Right lung (tissue), 5 donors: ENCODE results near the gene RYR2. TPM values are rescaled to one million over a fixed set of nuclear protein-coding genes. Genes with fewer than 3 reads are reported as not detected.

Source experiments
- DNase-seq, 2 donors: peaks; one replicate each; pipeline ENCODE4 v3.0.0-alpha.2; 2013
- polyA plus RNA-seq, 5 donors: library from polyadenylated mRNA; unstranded; fragments of 120-200 nt; gene quantifications; one replicate each; pipeline versions ENCODE4 v1.2.1 to v1.2.3, GENCODE V29; 2013; ENCODE audit warnings: inconsistent platforms in 1 of 5, low replicate concordance in 1 of 5; ENCODE audit not compliant: insufficient read length in 5 of 5, insufficient read depth in 1 of 5

RYR2 gene
- polyA plus RNA-seq, 5 donors, result 4.2 to 9.7 (median 7.9) TPM

- no peak for DNase-seq
Observed at GRCh38 chr1:237717106-237717505, 675.1 kb downstream of the RYR2 start.

GRCh38 chr1:237730826-237731350 lies 688.9 kb downstream of the RYR2 start:
- DNase-seq, result no peak

- DNase-seq, result no peak
Observed at GRCh38 chr1:237732657-237733056, 690.7 kb downstream of the RYR2 start.

- DNase-seq, result peak in 1 of 2 donors; percentile 15
Observed at GRCh38 chr1:237736372-237737029, 694.5 kb downstream of the RYR2 start.

GRCh38 chr1:237737448-237737847 lies 695.5 kb downstream of the RYR2 start:
- no peak for DNase-seq

GRCh38 chr1:237737938-237738610 lies 696.1 kb downstream of the RYR2 start:
- no peak for DNase-seq

- DNase-seq, result no peak
Observed at GRCh38 chr1:237740846-237741245, 698.9 kb downstream of the RYR2 start.

GRCh38 chr1:237745545-237745944 lies 703.6 kb downstream of the RYR2 start:
- no peak for DNase-seq

- DNase-seq, result peak; percentile 89 to 95
Observed at GRCh38 chr1:237748171-237748960, 706.4 kb downstream of the RYR2 start.

GRCh38 chr1:237749122-237749521 lies 707.1 kb downstream of the RYR2 start:
- no peak for DNase-seq

GRCh38 chr1:237751090-237751489 lies 709.1 kb downstream of the RYR2 start:
- no peak for DNase-seq

- no peak for DNase-seq
Observed at GRCh38 chr1:237754627-237755026, 712.6 kb downstream of the RYR2 start.

- peak in 1 of 2 donors; percentile 28 for DNase-seq
Observed at GRCh38 chr1:237756304-237756967, 714.5 kb downstream of the RYR2 start.

- DNase-seq, result no peak
Observed at GRCh38 chr1:237759377-237759776, 717.4 kb downstream of the RYR2 start.

GRCh38 chr1:237760951-237761350 lies 719.0 kb downstream of the RYR2 start:
- no peak for DNase-seq

- no peak for DNase-seq
Observed at GRCh38 chr1:237763137-237763536, 721.2 kb downstream of the RYR2 start.

GRCh38 chr1:237763751-237764150 lies 721.8 kb downstream of the RYR2 start:
- DNase-seq, result no peak

GRCh38 chr1:237769916-237770315 lies 727.9 kb downstream of the RYR2 start:
- no peak for DNase-seq

- no peak for DNase-seq
Observed at GRCh38 chr1:237772009-237772408, 730.0 kb downstream of the RYR2 start.

- no peak for DNase-seq
Observed at GRCh38 chr1:237774246-237774645, 732.3 kb downstream of the RYR2 start.

GRCh38 chr1:237779356-237779755 lies 737.4 kb downstream of the RYR2 start:
- DNase-seq, result no peak
